GM18951 (cell line): ENCODE results near the gene UNKL.

Experiments used
- POLR2A ChIP-seq: IDR thresholded peaks from 4 replicates; pipeline ENCODE4 v1.6.1; 2011; ENCODE audit warnings: mild to moderate bottlenecking; ENCODE audit not compliant: insufficient read length, insufficient read depth; ENCODE audit errors: extremely low read depth
- in situ Hi-C: fragments of 300-500 bp; cut with MboI; formaldehyde crosslinking; loops from one replicate; pipeline ENCODE4 v1.12.0; 2022; ENCODE audit warnings: low sequenced_read_pairs, mixed read lengths, inconsistent platforms; ENCODE audit not compliant: unreplicated experiment

The UNKL gene

GRCh38 chr16:1349351-1349750, 65.2 kb downstream of the UNKL start:
- no peak for TF ChIP-seq POLR2A
- in situ Hi-C loops = no loop called here

- TF ChIP-seq POLR2A = no peak
- in situ Hi-C loops = no loop called here
Measured at GRCh38 chr16:1348926-1349325, 65.6 kb downstream of the UNKL start.

- in situ Hi-C loops = no loop called here
- TF ChIP-seq POLR2A = no peak
Measured at GRCh38 chr16:1348441-1348840, 66.1 kb downstream of the UNKL start.

GRCh38 chr16:1347962-1348361, 66.5 kb downstream of the UNKL start:
- TF ChIP-seq POLR2A = no peak
- in situ Hi-C loops = no loop called here

GRCh38 chr16:1347286-1347855, 67.1 kb downstream of the UNKL start:
- in situ Hi-C loops = no loop called here
- no peak for TF ChIP-seq POLR2A

GRCh38 chr16:1346422-1347285, 67.8 kb downstream of the UNKL start:
- in situ Hi-C loops = no loop called here

GRCh38 chr16:1345651-1346421, 68.7 kb downstream of the UNKL start:
- in situ Hi-C loops = no loop called here
- TF ChIP-seq POLR2A = peak; percentile 18

More at GRCh38 chr16:1346422-1347285, 67.8 kb downstream of the UNKL start:
- TF ChIP-seq POLR2A = no peak

GRCh38 chr16:1345087-1345486, 69.4 kb downstream of the UNKL start:
- in situ Hi-C loops = no loop called here

GRCh38 chr16:1344499-1344898, 70.0 kb downstream of the UNKL start:
- no peak for TF ChIP-seq POLR2A
- in situ Hi-C loops = no loop called here

More at GRCh38 chr16:1345087-1345486, 69.4 kb downstream of the UNKL start:
- no peak for TF ChIP-seq POLR2A

- no peak for TF ChIP-seq POLR2A
- in situ Hi-C loops = no loop called here
Measured at GRCh38 chr16:1343428-1344242, 70.9 kb downstream of the UNKL start.

GRCh38 chr16:1342526-1343427, 71.7 kb downstream of the UNKL start:
- TF ChIP-seq POLR2A = peak; percentile 23
- in situ Hi-C loops = no loop called here
